Spleen (tissue), 11 donors: ENCODE measurements around the gene DPH2. TPM values are rescaled to one million over a fixed set of nuclear protein-coding genes. Genes with fewer than 3 reads are reported as not detected.
A peak's percentile ranks its signal among the peaks of the same experiment; 100 is the strongest.

ENCODE experiments used
- DNase-seq: peaks from one replicate; pipeline ENCODE4 v3.0.0-alpha.2; 2020
- H3K27ac ChIP-seq, 8 donors: fragments of 200-600 bp; sonication (generic) in 7 of 8; 1 replicate in 4 of 8; 2 replicates in 4 of 8; pipeline versions ENCODE4 v1.5.0 to v1.8.0; 2016 to 2021; ENCODE audit warnings: inconsistent platforms in 4 of 8, mild to moderate bottlenecking in 4 of 8, moderate library complexity in 1 of 8
- H3K27me3 ChIP-seq, 7 donors: fragments of 200-600 bp; sonication (generic) in 6 of 7; replicated peaks in 1 of 7; 1 replicate in 4 of 7; 2 replicates in 3 of 7; pipeline versions ENCODE4 v1.5.0 to v1.8.0; 2016 to 2021; ENCODE audit warnings: inconsistent platforms in 3 of 7, mild to moderate bottlenecking in 1 of 7
- H3K36me3 ChIP-seq, 6 donors: fragments of 200-600 bp; sonication (generic) in 5 of 6; 1 replicate in 4 of 6; 2 replicates in 2 of 6; pipeline versions ENCODE4 v1.5.0 to v1.8.0; 2016 to 2021; ENCODE audit warnings: inconsistent platforms in 2 of 6
- H3K4me1 ChIP-seq, 6 donors: fragments of 200-600 bp; sonication (generic) in 5 of 6; 1 replicate in 3 of 6; 2 replicates in 3 of 6; pipeline versions ENCODE4 v1.5.0 to v1.8.0; 2016 to 2021; ENCODE audit warnings: inconsistent platforms in 3 of 6
- H3K4me3 ChIP-seq, 8 donors: fragments of 200-600 bp; sonication (generic) in 7 of 8; 1 replicate in 4 of 8; 2 replicates in 4 of 8; pipeline versions ENCODE4 v1.5.0 to v1.8.0; 2016 to 2021; ENCODE audit warnings: inconsistent platforms in 4 of 8, mild to moderate bottlenecking in 4 of 8, moderate library complexity in 2 of 8
- H3K9me3 ChIP-seq, 8 donors: fragments of 200-600 bp; sonication (generic) in 7 of 8; 1 replicate in 4 of 8; 2 replicates in 4 of 8; pipeline versions ENCODE4 v1.5.0 to v1.8.0; 2016 to 2021; ENCODE audit warnings: inconsistent platforms in 4 of 8
- CTCF ChIP-seq, 11 experiments: fragments of 200-600 bp in 7 of 11; fragments of 450-650 bp in 4 of 11; sonication (generic) in 4 of 11; IDR thresholded peaks in 8 of 11; conservative IDR thresholded peaks in 3 of 11; 1 replicate in 7 of 11; 2 replicates in 4 of 11; pipeline versions ENCODE4 v1.4.0 to v1.8.0; 2016 to 2021; ENCODE audit warnings: antibody characterized with exemption in 11 of 11, inconsistent platforms in 4 of 11, mild to moderate bottlenecking in 1 of 11
- POLR2A ChIP-seq, 3 donors: fragments of 450-650 bp; IDR thresholded peaks; one replicate each; pipeline ENCODE4 v1.5.1; 2017; ENCODE audit warnings: antibody characterized with exemption in 3 of 3, mild to moderate bottlenecking in 1 of 3
- POLR2AphosphoS5 ChIP-seq, 3 donors: sonication (generic); formaldehyde crosslinking; IDR thresholded peaks; one replicate each; pipeline ENCODE4 v1.5.1; 2017; ENCODE audit warnings: antibody characterized with exemption in 3 of 3
- WGBS, 5 donors: extraction: QIAGEN DNeasy Blood & Tissue Kit in 3 of 5; methylation state at CpG; one replicate each; pipeline versions ENCODE4 v1.1.5 to v1.1.7; 2013 to 2018; 5-methylcytosine and 5-hydroxymethylcytosine counted together
- intact Hi-C: fragments of 100-400 bp; cut with DNase I; formaldehyde crosslinking; loops from one replicate; pipeline ENCODE4 v1.15.0; 2023; ENCODE audit warnings: low total_unique reads
- polyA plus RNA-seq, 3 donors: library from polyadenylated mRNA; stranded (reverse); fragments of 200-250 nt; gene quantifications; one replicate each; pipeline ENCODE4 v1.2.1, GENCODE V29; 2013
- total RNA-seq, 7 donors: library from RNA; depleted of rRNA in 3 of 7; stranded (reverse); fragments of >200 nt in 3 of 7; fragmentation: NEBNext Ultra II Directional in 4 of 7; extraction: Animal tissue kit (Norgen Biotek cat#: 25700) in 4 of 7; gene quantifications; one replicate each; pipeline versions ENCODE4 v1.1.0 to v1.2.1, GENCODE V29; 2016 to 2021
- donor health status: healthy with polysubstance abuse.
- donor health status: DM: no; HTN: no; CAD: no; lungs with moderate emphysema.
- donor health status: DM: no; HTN: no; CAD: no.
- donor health status: Bipolar disorder and iron deficiency.
- donor health status: healthy.
- donor health status: DM: no; HTN: no; CAD: no.
- donor health status: DM: yes; HTN: yes; CAD: no.

Gene DPH2
- total and polyA plus RNA-seq, 10 donors, result 15.7 to 36.5 (median 24.5) TPM

DNA sequence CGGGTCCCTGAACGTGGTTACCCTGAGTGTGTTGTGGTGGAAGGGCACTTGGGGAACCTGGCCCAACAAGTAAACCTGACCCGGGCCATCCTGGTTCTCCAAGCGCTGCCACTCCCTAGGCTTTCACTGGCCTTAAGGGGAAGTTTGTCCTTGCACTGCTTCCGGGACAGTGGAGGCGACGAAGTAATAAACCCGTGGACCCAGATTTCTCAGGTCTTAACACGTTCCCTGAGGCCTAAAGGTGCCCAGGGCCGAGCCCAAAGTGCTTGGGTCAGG, 21.3 kb downstream of the DPH2 start:
- H3K27me3 ChIP-seq, result no peaks in the 10 kb centered on the region
- intact Hi-C loops, result no loop called here
- H3K27ac ChIP-seq, result peak overlapping the region in 7 of 8 donors; percentile 39 to 84 (median 79)
- no peaks in the 10 kb centered on the region for H3K9me3 ChIP-seq
- no peak for DNase-seq
- WGBS, 5 donors, result 0 to 5% (median 1%) methylated on average over 4 to 10 of the region's 10 CpGs
- TF ChIP-seq POLR2A (IDR thresholded peaks at IDR 0.05) (no peak), CTCF (IDR thresholded peaks at IDR 0.05 in 8 of 11, conservative IDR thresholded peaks at IDR 0.05 in 3 of 11) (no peak), POLR2AphosphoS5 (IDR thresholded peaks at IDR 0.05) (no peak)
- H3K36me3 ChIP-seq, result peaks cover 0 to 1% (median 0%) of the 10 kb centered on the region in 6 donors
- peaks cover 3 to 46% (median 25%) of the 10 kb centered on the region in 6 donors for H3K4me1 ChIP-seq
- H3K4me3 ChIP-seq, result peak overlapping the region; percentile 56 to 91 (median 82)

- Histone ChIP-seq H3K4me3 (peak within 1 kb of the TSS; percentile 56 to 91 (median 82)), H3K27me3 (no peaks in the 10 kb centered on the region), H3K27ac (peak within 1 kb of the TSS; percentile 14 to 84 (median 76)), H3K9me3 (no peaks in the 10 kb centered on the region), H3K4me1 (peaks cover 3 to 46% (median 25%) of the 10 kb centered on the region in 6 donors), H3K36me3 (no peaks in the 10 kb centered on the region)
- TF ChIP-seq CTCF (IDR thresholded peaks at IDR 0.05 in 8 of 11, conservative IDR thresholded peaks at IDR 0.05 in 3 of 11) (no peak), POLR2AphosphoS5 (IDR thresholded peaks at IDR 0.05) (peak; percentile 65 to 85 (median 79))
- peak; percentile 97 for DNase-seq
- 0 to 5% (median 1%) methylated on average over 13 to 65 of the region's 66 CpGs for WGBS, 5 donors
- intact Hi-C loops, result no loop called here
These were observed 21.8 kb downstream of the DPH2 start, which contains the start of gene CCDC24 for GRCh38 chr1:43991476-43992231. Gene CCDC24, plus strand, starts transcription at chr1:43991599. Its CDS starts 280 bp downstream, at chr1:43991879.

DNA sequence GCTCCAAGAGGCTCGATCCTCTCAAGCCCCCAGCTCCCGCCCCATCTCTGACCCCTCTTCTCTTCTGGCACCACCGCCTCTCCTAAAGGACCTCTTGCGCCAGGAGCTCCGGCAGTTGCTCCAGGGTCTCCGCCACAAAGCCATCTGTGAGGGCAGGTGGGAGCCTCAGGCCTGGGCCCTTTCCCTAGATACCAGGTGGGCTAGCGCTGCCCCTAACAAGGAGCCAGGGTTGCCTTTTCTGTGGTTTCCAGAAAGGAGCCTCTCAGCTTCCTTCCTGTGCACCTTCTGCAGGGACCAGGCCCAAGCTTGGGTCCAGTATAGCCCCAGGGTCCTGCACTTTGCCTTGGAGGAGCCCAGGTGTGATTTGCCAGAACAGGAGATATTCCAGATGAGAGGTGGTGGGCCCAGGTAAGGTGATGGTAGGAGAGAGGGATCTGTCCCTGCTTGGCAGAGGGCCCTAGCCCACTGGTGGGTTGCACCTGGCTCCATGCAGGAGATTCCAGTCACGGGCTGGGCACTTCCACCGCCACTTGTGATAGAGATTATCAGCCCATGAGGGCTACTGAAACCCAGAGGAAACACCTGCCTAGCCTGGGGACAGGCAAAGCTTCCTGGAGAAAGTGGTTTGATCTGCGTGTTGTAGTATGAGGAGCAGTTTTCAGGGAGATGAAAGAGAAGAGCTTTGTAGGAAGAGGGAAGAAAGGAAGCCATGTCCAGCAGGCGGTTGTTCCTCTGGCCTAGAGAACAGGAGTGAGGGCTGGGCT, 22.6 kb downstream of the DPH2 start:
- intact Hi-C loops, result no loop called here
- DNase-seq, result peak; percentile 75
- H3K27me3 ChIP-seq, result no peaks in the 10 kb centered on the region
- peak overlapping the region; percentile 56 to 91 (median 82) for H3K4me3 ChIP-seq
- H3K4me1 ChIP-seq, result peaks cover 3 to 46% (median 25%) of the 10 kb centered on the region in 6 donors
- no peaks in the 10 kb centered on the region for H3K36me3 ChIP-seq
- no peaks in the 10 kb centered on the region for H3K9me3 ChIP-seq
- H3K27ac ChIP-seq, result peak overlapping the region in 4 of 8 donors; percentile 79 to 84 (median 83)
- no peak for TF ChIP-seq POLR2AphosphoS5 (IDR thresholded peaks at IDR 0.05)
- TF ChIP-seq POLR2A (IDR thresholded peaks at IDR 0.05), result no peak
- TF ChIP-seq CTCF (IDR thresholded peaks at IDR 0.05 in 8 of 11, conservative IDR thresholded peaks at IDR 0.05 in 3 of 11), result no peak
- 36 to 46% (median 45%) methylated on average over 11 of the region's 11 CpGs for WGBS, 5 donors
